GM18861 (cell line): ENCODE results near the gene LOXL3.
A peak's percentile ranks its signal among the peaks of the same experiment; 100 is the strongest.

ENCODE experiments used
- ATAC-seq: cut with Tn5 transposase; IDR thresholded peaks from one replicate; pipeline ENCODE4 v1.9.1; 2021; ENCODE audit not compliant: unreplicated experiment

Gene LOXL3

GRCh38 chr2:74553892-74554819, at the start of gene LOXL3, which contains the start of gene DOK1:
Gene LOXL3, minus strand, starts transcription at chr2:74553942. Its CDS starts 1,308 bp downstream, at chr2:74552634.
Gene DOK1, plus strand, starts transcription at chr2:74554720. Its CDS starts 35 bp downstream, at chr2:74554755.
- ATAC-seq: peak; percentile 33

- no peak for ATAC-seq
Measured at GRCh38 chr2:74602586-74603281, 49.0 kb upstream of the LOXL3 start.

GRCh38 chr2:74599676-74600075, 45.9 kb upstream of the LOXL3 start:
- no peak for ATAC-seq

- no peak for ATAC-seq
Measured at GRCh38 chr2:74597410-74597809, 43.7 kb upstream of the LOXL3 start.

DNA sequence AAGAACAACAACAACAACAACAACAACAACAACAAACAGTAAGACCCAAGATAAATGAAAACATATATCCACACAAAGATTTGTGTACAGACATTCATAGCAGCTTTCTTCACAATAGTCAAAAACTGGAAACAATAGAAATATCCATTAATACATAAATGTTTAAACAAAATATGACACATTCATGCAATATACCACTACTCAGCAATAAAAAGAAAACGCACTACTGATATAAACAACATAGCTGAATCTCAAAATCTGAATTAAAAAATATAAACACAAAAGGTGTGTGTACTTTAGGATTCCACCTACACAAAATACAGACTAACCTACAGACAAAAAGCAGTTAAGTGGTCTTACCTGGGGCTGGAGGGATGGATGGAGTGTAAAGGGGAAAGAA, 42.8 kb upstream of the LOXL3 start:
- ATAC-seq: no peak

DNA sequence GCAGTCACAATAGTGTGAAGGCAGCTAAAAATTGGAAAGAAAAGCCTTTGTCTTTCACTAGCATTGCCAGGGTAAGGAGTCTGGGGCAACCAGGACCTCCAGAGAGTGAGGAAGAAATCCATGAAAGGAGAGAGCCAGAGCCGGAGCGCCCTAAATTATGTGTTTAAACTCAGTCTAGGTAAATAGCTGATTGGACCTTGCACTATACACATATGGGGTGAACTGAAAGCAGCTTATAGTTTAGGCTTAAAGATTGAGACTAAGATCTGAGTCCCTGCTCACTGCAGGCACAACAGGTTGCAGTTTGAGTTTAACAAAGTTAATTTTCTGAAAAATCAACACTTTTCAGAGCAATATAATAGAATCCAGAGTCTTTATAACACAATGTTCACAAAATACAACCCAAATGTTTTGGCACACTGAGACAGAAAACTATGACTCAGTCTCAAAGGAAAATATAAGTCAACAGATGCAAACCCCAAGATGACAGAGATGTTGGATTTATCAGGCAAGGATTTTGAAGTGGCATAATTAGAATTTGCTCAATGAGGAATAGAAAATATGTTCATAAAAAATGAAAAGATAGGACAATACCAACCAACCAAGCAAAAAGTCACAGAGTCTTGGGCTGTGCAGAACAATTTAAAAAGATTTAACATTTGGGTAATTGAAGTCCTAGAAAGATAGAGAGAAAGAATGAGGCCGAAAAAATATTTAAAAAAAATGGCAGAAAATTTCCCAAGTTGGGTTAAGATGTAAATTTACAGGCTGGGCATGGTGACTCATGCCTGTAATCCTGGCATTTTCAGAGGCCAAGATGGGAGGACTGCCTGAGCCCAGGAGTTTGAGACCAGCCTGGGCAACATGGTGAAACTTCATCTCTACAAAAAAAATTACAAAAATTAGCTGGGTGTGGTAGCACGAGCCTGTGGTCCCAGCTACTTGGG, 40.4 kb upstream of the LOXL3 start:
- no peak for ATAC-seq

GRCh38 chr2:74588664-74589063, 34.9 kb upstream of the LOXL3 start:
- no peak for ATAC-seq

- ATAC-seq: peak; percentile 56
Measured at GRCh38 chr2:74587664-74588277, 34.0 kb upstream of the LOXL3 start.

- ATAC-seq: peak; percentile 33
Measured at GRCh38 chr2:74585406-74586185, 31.9 kb upstream of the LOXL3 start.

GRCh38 chr2:74584088-74584645, 30.4 kb upstream of the LOXL3 start:
- ATAC-seq: peak; percentile 53

- ATAC-seq: no peak
Measured at GRCh38 chr2:74583504-74583903, 29.8 kb upstream of the LOXL3 start.

GRCh38 chr2:74582184-74582583, 28.4 kb upstream of the LOXL3 start:
- no peak for ATAC-seq

GRCh38 chr2:74581463-74581862, 27.7 kb upstream of the LOXL3 start:
- no peak for ATAC-seq

GRCh38 chr2:74578408-74578807, 24.7 kb upstream of the LOXL3 start:
- no peak for ATAC-seq

- peak; percentile 44 for ATAC-seq
Measured at GRCh38 chr2:74577448-74577847, 23.7 kb upstream of the LOXL3 start.

DNA sequence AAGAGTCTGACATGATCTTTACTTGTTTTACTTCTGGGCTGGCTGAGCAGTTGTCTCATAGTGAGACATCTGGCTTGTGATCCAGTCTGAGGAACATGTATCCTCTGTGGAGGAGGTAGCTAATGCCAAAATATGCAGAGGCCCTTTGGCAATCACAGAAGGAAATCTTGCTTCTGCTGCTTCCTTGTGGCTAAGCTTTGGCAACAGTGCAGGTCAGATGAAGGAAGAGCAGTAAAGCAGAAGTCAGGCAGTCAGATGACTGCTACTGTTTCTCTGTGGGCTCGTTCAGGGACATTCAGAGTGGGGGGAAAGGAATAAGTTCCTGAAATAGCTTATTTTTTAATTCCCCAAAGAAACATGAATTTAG, 23.1 kb upstream of the LOXL3 start:
- ATAC-seq: peak; percentile 13

GRCh38 chr2:74576211-74576862, 22.6 kb upstream of the LOXL3 start:
- no peak for ATAC-seq

GRCh38 chr2:74575320-74575719, 21.6 kb upstream of the LOXL3 start:
- no peak for ATAC-seq
